Measurements from ENCODE around the gene LBR.
"Not testable (repeated sequence)": the region's sequence is repeated elsewhere in the genome, so short reads cannot be mapped to it uniquely, and the experiment has no call there.

The LBR gene

DNA sequence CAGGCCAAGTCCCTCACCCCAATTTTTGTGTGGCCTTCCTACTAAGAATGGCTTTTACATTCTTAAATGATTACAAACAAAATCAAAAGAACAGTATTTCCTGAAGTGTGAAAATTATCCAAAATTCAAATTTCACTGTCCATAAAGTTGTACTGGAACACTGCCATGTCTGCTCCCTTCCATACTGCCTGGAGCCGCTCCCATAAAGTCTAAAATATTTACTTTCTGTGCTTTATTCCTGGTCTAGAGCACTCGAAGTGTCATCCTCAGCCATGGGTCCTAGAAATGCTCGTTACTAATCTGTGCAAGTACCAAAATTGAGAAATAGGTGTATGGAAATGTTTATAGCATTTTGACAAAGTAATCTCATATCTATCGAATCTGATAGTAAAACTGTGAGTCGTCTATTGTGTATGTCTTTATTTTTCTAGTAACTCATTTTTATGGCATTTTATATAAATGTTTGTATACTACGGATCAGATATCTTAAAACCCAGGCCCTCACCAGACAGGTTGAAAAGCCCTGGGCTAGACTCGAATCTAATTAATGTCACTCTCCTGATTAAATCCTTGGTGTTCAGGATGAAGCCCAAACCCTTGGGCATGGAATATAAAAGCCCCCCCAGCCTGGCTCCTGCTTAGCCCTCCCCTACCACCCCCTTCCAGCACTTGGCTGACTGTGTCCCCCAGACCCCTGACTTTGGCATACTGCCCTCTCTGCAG lies 4.9 kb downstream of the LBR start:
- no peak for DNase-seq (ENCODE audit: low read depth)

DNA sequence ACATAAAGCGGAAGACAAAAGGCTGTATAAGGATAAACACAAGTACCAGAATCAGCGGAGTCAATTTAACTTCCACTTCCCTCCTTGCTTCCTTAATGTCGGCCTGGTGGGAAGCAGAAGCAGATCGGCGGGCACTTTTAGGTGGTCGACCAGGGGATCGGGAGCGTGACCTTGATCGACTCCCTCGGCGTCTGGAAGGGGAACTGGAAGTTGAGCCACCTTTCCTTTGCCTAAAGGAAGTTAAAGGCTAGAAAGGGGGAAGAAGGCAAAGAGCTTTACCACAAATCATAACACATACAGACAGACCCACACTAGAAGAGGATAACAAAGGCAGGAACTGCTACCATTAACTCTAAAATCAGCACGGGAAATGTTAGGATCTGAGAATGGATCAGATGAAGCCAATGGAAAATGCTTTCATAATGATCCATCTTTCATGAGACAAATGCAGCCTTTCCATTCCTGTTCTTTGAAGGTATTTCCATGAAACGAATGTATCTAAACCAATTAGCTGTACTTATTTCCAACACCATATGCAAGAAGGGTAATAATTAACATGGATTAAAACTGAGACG lies 5.7 kb downstream of the LBR start:
- no peak for DNase-seq (ENCODE audit: low read depth)

DNA sequence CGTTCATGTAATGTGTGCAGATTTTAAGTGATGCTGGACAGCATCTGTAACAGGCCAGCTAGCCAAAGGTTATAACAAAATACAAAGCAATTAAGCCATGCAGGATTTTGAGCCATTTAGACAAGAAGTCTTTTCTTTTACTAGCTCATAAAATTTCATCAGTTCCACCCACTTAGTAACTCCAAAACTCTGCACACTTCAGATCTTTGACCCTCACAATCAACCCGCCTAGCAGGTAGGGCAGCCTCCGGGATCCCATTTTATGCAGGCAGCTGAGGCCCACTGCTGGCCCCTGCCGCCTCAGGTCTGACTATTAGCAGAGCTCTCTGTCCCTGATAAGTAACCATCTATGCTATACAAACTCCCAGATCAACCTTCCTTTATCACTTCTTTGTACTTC lies 9.2 kb downstream of the LBR start:
- no peak for DNase-seq (ENCODE audit: low read depth)

DNA sequence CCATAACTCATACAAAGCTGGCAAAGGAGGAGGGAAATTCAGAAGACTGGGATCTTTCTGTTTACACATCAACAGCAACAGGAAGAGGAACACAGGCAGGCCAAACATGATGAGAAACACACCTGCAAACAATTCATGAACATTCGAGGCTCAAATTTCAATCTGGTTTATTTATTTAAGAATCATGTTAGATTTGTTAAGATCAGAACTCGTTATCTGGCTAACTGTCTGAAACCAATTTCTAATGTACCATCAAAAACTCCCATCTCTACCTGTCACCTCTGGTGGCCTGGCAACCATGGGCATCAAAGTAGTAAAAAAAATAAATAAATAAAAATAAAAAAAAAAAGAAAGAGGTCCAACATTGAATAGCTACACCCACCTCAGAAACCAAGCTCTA lies 9.8 kb downstream of the LBR start:
- no peak for DNase-seq (ENCODE audit: low read depth)

DNA sequence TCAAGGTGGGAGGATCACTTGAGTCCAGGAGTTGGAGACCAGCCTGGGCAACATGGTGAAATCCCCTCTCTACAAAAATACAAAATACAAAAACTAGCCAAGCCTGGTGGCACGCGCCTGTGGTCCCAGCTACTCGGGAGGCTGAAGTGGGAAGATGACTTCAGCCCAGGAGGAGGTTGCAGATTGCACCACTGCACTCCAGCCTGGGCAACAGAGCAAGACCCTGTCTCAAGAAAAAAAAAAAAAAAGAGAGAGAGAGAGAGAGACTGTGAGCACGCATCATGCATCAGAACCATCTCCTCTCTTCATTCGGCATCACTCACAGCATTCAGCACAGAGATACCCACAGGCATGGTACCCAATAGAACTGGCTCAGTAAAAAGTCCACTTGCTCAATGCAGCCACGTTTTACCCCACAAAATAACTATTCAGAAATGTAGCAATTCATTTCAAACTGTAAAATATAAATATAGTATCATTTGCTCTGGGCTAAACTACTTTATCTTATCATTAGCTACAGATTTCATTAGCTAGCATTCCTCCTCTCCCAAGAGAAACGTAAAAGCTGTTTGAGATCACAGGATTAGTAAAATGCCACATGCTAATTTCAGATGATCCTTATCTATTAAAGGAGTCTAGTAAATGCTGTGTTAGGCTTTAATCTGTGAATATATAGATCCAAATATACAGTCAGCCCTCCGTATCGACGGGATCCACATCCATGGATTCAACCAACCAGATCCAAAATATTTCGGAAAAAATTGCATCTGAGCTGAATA lies 11.7 kb downstream of the LBR start:
- DNase-seq (ENCODE audit: low read depth), result no peak

DNA sequence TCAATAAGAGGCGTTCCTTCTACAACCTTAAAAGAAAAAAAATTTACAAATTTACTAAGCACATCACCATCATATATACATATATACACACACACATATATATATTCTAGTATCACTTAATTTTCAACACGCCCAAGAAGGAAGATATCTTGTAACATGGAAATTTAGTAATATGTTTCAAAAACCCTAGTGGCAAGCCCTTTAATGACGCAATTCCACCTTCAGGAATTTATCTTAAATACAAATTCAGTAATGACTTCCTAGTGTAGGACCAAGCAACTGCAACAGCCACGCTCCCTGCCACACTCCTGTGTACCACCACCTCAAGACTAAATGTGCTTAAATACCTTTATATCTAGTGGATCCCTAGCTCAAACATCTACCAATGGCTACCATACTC lies 12.5 kb downstream of the LBR start:
- DNase-seq (ENCODE audit: low read depth), result no peak

DNA sequence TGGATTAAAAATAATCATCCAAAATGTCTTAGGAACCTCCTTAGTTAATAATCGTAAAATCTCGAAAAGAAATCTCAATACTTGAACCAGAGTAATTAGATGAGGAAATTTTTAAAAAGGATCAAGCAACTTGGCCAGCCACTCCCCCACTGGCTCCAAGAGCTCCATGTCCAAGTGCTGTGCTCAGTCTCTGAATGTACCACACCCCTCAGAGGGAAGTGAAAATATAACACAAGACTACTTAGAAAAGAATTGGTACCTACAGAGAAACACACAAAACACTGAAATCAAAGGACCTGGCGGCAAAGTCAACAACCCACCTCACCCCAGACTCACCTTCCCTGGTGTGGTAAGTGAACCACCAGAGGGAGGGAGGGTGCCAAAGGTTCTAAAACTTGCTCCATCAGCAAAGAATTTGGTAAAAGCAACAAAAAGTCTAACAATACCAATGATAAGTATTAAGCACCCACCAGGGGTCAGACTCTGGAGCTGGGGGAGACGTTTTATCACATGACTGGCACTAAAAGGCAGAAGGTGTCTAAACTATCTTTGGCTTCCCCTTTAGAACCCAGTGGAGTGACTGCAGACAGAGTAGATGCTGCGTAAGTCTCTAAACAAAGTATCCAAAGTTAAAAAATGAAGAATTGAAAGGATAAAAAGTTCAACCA lies 14.0 kb downstream of the LBR start:
- no peak for DNase-seq (ENCODE audit: low read depth)

DNA sequence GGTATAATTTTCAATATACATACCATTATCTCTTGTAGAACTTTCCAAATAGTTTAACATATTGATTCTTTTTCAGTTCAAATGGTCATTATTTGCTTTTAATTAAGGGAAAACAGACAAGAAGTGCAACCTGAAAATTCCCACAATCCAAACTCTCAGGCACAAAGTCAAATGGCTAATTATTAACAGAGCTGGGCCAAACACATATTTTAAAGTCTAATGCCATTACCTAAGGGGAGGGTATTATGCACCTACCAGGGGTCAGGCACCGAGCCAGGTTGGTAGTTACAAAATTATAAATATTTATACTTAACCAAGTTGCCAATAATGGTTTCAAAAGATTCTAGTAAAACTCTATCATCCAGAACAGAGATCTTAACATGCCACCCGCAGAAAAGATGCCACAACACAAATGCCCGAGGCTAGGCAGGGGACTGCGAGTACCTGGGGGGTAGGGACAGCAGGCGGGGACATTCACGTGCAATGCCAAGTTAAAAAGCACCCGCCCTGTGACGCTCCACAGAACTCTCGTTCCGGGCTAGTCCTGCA lies 15.0 kb downstream of the LBR start:
- DNase-seq (ENCODE audit: low read depth), result no peak

DNA sequence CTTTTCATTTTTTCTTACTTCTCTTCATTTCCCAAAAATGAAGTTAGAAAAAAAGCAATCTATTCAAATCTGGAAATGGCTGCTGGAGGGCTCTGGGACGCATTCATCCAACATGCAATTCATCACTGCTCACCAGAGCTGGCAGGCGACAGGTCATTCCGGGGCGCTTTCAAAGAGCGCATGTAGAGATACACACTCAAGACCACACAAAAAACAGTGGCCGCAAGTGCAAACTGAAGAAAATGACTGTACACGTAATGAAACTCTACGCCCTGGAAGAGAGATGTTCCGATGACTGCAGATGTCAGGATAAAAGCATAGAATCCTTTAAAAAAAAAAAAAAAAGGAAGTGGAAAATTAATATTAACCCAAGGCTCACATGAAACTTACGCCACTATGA lies 15.5 kb downstream of the LBR start:
- no peak for DNase-seq (ENCODE audit: low read depth)

DNA sequence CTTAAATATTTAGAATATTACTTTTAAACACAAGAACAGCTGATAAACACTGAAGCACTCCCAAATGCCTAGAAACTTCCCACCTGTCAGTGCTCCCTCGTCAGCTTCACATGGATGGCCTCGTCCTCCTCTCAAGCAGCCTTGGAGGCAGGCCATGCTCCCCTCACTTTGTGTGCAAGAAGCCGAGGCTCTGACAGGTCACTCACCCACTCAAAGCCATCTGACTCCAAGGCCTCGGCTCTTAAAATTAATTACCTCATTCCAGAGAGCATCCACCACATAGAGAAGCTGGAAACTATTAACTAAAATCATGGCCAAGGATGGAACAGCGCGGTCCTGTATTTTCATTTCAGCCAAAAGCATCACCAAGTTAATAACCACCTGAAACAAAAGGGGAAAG lies 17.8 kb downstream of the LBR start:
- DNase-seq (ENCODE audit: low read depth), result no peak

DNA sequence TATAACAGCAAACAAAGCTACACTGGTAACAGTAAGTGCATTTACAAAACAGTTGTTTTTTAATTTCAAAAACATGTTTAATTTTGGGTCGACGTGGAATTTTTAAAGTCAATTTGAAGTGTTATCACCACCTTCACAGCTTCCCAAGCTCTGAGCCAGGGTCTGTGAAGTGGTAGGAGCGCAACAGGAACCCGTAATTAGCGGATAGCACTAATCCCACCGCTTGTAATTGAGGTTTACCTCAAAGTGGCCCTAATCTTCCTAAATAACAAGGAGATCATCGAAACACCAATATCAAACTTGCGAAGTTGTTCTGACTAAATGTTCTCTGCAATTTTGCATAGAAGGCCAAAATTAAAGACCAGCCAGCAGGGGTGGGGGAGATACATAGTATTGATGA lies 18.8 kb downstream of the LBR start:
- DNase-seq (ENCODE audit: low read depth), result no peak

DNA sequence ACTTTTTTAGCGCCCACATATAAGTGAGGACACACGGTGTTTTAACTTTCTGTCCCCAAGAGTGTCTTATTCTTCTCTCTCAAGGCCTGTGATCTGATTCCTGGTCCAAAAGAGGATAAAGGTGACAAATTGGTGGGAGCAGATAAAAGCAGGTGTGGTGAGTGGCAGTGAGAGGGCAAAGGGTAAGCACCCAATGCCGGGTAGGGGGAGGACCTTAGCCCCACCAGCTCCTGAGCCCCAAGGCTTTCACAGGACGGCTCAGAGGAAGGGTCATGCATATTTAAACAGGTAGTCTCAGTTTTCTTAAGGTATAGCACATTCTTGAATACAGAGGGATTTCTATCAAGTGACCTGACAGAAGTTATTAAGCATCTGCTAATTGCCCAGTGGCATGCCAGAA lies 19.6 kb downstream of the LBR start:
- DNase-seq (ENCODE audit: low read depth), result no peak

DNA sequence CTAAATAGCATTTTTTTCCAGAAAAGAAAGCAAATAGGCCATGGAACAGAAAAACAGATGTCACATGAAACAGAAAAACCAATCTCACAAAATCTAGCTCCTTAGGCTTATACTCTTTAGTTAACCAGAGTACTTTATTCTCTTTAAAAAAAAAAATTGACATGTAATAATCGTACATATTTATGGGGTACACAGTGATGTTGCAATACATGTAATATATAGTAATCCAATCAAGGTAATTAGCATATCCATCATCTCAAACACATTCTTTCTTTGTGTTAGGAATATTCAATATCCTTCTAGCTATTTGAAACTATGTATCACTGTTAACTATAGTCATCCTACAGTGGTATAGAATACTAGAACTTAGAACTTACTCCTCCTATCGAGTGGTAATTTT lies 20.1 kb downstream of the LBR start:
- no peak for DNase-seq (ENCODE audit: low read depth)

DNA sequence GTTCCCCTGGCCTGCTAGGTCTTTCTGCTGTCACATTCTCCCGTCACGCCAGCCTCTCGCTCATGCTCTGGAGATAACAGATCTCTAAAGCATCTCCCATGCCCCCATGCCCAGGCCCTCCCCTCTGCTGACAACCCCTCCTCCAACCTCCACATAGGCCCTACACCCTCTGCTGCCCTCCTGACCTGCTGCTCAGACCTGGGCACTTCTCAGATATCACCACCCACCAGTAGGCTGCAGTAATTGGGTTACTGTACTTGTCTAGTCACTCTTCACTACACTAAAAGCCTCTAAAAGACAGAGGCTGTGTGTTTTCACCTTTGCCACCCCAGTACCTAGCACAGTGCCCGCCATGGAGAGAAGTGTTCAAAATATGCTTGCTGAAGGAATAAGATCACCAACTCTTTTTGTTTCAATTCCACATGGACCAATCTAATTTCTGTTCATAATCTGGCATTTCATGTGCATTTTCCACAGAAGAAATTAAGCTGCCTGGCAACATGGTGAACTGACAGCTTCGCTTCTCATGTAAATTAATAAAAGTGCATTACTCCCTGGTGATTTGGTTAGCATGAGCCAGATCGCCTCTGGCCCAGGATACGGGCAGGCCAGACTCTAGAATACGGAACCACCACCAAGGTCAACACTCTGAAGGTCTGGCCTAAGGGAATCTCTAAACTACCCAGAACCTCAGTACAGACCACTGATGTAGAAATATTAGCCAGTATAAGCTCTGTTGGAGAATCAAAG lies 20.7 kb downstream of the LBR start:
- DNase-seq (ENCODE audit: low read depth), result no peak

DNA sequence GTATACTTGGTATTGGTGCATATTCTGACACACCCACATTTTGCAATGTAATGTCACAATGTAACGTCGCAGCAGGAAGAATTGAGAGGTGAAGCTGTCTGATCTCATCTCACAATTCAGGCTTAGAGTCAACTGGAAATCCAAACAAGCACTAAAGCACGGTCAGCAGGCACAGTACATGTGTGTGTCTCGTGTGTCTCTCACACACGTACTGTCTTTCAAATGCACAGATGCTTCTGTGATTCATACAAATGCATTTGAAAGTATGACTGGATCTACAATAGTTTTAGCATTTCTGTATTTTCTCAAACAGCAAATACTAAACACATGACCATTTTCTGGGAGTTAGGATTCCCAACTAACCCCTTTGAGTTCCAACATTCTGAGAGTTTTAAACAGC lies 26.9 kb downstream of the LBR start:
- DNase-seq (ENCODE audit: low read depth), result no peak

DNA sequence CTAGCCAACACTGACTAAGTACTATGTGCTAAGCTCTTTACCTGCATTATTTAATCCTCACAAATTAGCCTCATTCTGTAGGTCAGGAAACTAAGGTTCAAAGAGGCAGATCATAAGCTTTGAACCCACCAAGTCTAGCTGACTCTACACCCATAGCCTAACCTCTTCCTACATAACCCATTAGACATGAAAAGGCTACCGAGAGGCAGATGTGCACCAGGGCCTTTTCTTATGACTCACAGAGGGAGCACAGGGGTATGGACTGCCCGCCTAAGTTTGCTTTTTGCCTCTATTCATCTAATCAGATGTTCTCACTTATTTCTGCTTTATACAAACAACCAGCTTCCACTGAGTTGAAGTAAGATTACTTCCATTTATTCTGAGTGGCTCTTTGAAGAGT lies 31.5 kb downstream of the LBR start:
- DNase-seq (ENCODE audit: low read depth), result no peak

DNA sequence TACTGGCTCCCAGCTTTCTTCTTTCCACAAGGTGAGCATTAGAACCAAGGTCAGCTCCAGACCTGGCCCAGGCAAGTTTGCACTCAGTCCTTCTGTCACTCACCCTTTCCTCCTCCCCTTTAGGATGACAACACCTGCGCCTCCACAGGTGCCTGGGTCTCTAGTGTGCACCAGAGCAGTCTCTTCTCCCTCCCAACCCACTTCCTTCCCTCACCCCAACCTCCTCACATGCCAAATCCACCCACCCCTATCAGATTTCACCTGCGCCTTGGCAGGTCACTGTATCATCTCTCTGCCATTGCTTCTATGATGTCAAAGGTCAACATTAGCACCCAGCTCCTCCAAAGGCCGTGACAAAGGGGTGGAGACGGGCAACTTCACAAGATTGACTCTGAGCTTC lies 38.0 kb downstream of the LBR start:
- no peak for DNase-seq (ENCODE audit: low read depth)

DNA sequence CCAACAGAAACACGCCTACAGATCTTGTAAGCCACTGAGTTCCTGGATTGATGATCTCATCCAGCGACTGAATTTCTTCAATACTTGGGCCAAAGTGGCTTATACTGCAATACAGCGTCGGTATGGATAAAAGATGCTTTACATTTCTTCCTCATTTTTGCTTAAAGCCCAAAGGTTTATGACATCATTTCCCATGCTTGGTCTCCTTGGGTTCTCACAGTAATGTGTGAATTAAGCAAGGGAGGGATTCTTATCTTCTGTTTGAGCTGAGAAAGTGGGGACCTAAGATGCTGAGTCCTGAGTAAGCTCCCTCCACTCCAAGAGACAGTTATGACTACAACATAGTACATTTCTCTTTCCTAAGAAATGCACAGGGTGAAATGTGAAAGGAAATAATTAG lies 39.5 kb downstream of the LBR start:
- DNase-seq (ENCODE audit: low read depth), result no peak

DNA sequence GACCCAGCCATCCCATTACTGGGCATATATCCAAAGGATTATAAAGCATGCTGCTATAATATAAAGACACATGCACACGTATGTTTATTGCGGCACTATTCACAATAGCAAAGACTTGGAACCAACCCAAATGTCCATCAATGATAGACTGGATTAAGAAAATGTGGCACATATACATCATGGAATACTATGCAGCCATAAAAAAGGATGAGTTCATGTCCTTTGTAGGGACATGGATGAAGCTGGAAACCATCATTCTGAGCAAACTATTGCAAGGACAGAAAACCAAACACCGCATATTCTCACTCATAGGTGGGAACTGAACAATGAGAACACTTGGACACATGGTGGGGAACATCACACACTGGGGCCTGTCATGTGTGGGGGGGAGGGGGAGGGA lies 41.0 kb downstream of the LBR start:
- not testable (repeated sequence) for DNase-seq (ENCODE audit: low read depth)

DNA sequence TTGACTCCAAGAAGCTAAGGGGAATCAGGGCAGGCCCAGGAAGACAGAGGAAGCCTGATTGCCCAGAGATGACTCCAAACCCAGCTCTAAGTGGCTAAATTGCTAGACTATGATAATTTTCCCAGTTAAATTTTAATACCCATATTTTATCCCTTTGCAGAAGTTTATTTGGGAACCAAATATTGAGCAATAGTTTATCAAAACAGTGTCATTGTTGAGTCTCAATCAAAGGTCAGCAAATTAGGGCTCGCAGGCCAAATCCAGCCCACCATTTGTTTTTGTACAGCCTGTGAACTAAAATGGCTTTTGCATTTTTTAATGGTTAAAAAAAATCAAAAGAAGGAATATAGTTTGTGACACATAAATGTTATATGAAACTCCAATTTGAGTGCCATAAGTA lies 47.1 kb downstream of the LBR start:
- DNase-seq (ENCODE audit: low read depth), result no peak

DNA sequence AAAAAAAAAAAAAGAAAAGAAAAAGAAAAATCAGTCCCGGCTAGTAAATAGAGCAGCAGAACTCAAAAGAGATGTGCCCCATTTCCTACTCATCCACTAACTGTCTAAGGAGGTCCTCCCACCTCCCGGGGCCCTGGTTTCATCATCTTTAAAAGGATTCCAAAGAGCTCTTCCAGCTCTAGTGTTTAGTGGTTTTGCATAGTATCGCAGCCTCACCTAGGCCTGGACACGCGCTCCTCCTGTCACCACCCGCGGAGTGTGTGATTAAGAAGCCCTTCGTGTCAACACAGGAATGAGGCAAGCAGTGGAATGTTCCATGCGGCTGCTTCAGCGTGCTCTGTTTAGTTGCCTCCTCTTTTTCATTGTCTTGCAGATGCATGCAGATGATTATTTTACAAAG lies 49.0 kb downstream of the LBR start:
- no peak for DNase-seq (ENCODE audit: low read depth)

DNA sequence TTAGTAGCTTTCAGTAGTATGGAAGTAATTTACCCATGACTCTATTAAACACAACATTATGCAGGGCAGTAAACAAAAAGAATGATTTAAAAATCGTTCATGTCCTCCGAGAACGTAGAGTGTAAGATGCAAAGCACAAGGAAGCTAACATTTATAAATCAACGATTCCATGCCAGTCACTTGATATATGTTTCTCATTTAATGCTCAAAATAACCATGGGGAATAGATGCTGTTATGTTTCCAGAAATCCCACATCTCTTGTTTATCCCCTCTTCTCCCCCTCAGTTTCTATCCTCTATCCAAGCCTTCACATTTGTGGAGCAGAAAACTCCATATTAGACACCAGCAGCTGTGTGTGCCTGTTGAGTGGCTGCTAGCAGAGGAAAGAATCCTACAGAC lies 52.8 kb downstream of the LBR start:
- no peak for DNase-seq (ENCODE audit: low read depth)

Measured in activated T-cell treated with anti-CD3 and anti-CD28 coated beads for 24 hours (primary cell).